Uterus (tissue), 2 donors: ENCODE measurements around the gene RICTOR.

Source experiments
- POLR2A ChIP-seq, 2 donors: fragments of 450-650 bp; IDR thresholded peaks; one replicate each; pipeline ENCODE4 v1.6.1; 2016; ENCODE audit warnings: antibody characterized with exemption in 2 of 2, mild to moderate bottlenecking in 1 of 2, moderate library complexity in 1 of 2
- TF ChIP-seq, protein P1 (sequence below), 4 experiments: fragments of 200-600 bp in 2 of 4; fragments of 450-650 bp in 2 of 4; sonication (generic) in 2 of 4; IDR thresholded peaks; one replicate each; pipeline ENCODE4 v1.5.1; 2016 to 2019; ENCODE audit warnings: antibody characterized with exemption in 4 of 4, mild to moderate bottlenecking in 2 of 4, moderate library complexity in 1 of 4

DNA sequence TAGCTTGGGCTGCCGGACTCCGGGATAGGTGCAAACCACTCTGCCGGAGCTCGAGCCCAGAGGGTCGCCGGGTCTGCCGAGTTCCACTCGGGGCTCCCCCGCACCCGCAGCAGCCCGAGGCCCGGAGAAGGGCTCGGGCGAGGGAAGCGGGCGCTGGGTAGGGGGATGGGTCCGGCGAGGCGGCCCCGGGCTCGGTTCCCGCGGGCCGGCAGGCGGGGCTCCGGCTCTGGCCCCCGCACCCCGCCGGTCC, 507 bp downstream of the RICTOR start:
- TF ChIP-seq, protein P1, sequence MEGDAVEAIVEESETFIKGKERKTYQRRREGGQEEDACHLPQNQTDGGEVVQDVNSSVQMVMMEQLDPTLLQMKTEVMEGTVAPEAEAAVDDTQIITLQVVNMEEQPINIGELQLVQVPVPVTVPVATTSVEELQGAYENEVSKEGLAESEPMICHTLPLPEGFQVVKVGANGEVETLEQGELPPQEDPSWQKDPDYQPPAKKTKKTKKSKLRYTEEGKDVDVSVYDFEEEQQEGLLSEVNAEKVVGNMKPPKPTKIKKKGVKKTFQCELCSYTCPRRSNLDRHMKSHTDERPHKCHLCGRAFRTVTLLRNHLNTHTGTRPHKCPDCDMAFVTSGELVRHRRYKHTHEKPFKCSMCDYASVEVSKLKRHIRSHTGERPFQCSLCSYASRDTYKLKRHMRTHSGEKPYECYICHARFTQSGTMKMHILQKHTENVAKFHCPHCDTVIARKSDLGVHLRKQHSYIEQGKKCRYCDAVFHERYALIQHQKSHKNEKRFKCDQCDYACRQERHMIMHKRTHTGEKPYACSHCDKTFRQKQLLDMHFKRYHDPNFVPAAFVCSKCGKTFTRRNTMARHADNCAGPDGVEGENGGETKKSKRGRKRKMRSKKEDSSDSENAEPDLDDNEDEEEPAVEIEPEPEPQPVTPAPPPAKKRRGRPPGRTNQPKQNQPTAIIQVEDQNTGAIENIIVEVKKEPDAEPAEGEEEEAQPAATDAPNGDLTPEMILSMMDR (IDR thresholded peaks at IDR 0.05), result no peak
- no peak for TF ChIP-seq POLR2A (IDR thresholded peaks at IDR 0.05)
